KMS-11 (cell line): ENCODE data around the gene RPS28.

Experiments used
- H2AFZ ChIP-seq: fragments of 200-600 bp; sonication (generic); 2 replicates; pipeline ENCODE4 v1.6.1; 2016; ENCODE audit warnings: antibody characterized with exemption, mixed run types, low read depth
- H3K27ac ChIP-seq: fragments of 200-600 bp; sonication (generic); 2 replicates; pipeline ENCODE4 v1.6.1; 2016; ENCODE audit warnings: mild to moderate bottlenecking, mixed run types
- H3K27me3 ChIP-seq: fragments of 200-600 bp; sonication (generic); 2 replicates; pipeline ENCODE4 v1.6.1; 2017; ENCODE audit warnings: mild to moderate bottlenecking, low read depth, mixed run types, moderate library complexity; ENCODE audit not compliant: insufficient read depth
- H3K36me3 ChIP-seq: fragments of 200-600 bp; sonication (generic); 2 replicates; pipeline ENCODE4 v1.6.1; 2017; ENCODE audit warnings: mild to moderate bottlenecking, mixed run types; ENCODE audit not compliant: insufficient read depth
- H3K4me1 ChIP-seq: fragments of 200-600 bp; sonication (generic); 2 replicates; pipeline ENCODE4 v1.6.1; 2016; ENCODE audit warnings: mild to moderate bottlenecking, low read depth, mixed run types; ENCODE audit not compliant: poor library complexity, severe bottlenecking
- H3K4me2 ChIP-seq: fragments of 200-600 bp; sonication (generic); 2 replicates; pipeline ENCODE4 v1.7.0; 2016; ENCODE audit warnings: mild to moderate bottlenecking, mixed run types
- H3K4me3 ChIP-seq: fragments of 200-600 bp; sonication (generic); IDR thresholded peaks from 2 replicates; pipeline ENCODE4 v1.6.1; 2017; ENCODE audit warnings: low read depth, low read length, mixed read lengths; ENCODE audit not compliant: insufficient read depth
- H3K79me2 ChIP-seq: fragments of 200-600 bp; sonication (generic); 2 replicates; pipeline ENCODE4 v1.6.1; 2016; ENCODE audit warnings: low read depth, mixed run types; ENCODE audit not compliant: insufficient read depth
- H3K9ac ChIP-seq: fragments of 200-600 bp; sonication (generic); 2 replicates; pipeline ENCODE4 v1.6.1; 2016; ENCODE audit warnings: mild to moderate bottlenecking, mixed run types
- H4K20me1 ChIP-seq: fragments of 200-600 bp; sonication (generic); 2 replicates; pipeline ENCODE4 v1.6.1; 2016; ENCODE audit warnings: mild to moderate bottlenecking, mixed run types; ENCODE audit not compliant: insufficient read depth
- TF ChIP-seq, protein P1 (sequence below): fragments of 200-600 bp; sonication (generic); conservative IDR thresholded peaks from 2 replicates; pipeline ENCODE4 v1.6.1; 2017; ENCODE audit warnings: low read depth, mild to moderate bottlenecking, antibody characterized with exemption, low read length, moderate library complexity, mixed read lengths

Gene RPS28

DNA sequence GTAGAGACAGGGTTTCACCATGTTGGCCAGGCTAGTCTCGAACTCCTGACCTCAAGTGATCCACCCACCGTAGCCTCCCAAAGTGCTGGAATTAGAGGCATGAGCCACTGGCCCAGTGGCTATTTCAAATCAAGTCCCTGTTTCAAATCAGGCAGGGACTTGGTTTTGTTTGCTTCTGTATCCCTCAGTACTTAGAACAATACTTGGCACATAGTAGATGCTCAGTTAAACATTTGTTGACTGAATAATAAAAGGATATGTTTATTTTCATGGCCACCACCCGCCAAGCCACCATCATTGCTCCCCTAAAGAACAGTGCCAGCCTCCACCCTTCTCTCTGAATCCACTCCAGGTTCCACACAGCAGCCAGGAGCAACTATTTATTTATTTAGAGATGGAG is 4.2 kb downstream of the RPS28 start:
- Histone ChIP-seq H3K4me1 (peaks cover 20% of the 10 kb centered on the region), H2AFZ (no peak overlapping the region), H3K79me2 (peaks cover 22% of the 10 kb centered on the region), H3K4me3 (no peak overlapping the region), H3K27ac (no peak overlapping the region), H3K9ac (no peak overlapping the region), H3K36me3 (peaks cover 6% of the 10 kb centered on the region; the same call in 1 of the 2 replicates), H3K27me3 (no peaks in the 10 kb centered on the region), H4K20me1 (no peaks in the 10 kb centered on the region), H3K4me2 (no peak overlapping the region)
- TF ChIP-seq, protein P1, sequence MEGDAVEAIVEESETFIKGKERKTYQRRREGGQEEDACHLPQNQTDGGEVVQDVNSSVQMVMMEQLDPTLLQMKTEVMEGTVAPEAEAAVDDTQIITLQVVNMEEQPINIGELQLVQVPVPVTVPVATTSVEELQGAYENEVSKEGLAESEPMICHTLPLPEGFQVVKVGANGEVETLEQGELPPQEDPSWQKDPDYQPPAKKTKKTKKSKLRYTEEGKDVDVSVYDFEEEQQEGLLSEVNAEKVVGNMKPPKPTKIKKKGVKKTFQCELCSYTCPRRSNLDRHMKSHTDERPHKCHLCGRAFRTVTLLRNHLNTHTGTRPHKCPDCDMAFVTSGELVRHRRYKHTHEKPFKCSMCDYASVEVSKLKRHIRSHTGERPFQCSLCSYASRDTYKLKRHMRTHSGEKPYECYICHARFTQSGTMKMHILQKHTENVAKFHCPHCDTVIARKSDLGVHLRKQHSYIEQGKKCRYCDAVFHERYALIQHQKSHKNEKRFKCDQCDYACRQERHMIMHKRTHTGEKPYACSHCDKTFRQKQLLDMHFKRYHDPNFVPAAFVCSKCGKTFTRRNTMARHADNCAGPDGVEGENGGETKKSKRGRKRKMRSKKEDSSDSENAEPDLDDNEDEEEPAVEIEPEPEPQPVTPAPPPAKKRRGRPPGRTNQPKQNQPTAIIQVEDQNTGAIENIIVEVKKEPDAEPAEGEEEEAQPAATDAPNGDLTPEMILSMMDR, result no peak

DNA sequence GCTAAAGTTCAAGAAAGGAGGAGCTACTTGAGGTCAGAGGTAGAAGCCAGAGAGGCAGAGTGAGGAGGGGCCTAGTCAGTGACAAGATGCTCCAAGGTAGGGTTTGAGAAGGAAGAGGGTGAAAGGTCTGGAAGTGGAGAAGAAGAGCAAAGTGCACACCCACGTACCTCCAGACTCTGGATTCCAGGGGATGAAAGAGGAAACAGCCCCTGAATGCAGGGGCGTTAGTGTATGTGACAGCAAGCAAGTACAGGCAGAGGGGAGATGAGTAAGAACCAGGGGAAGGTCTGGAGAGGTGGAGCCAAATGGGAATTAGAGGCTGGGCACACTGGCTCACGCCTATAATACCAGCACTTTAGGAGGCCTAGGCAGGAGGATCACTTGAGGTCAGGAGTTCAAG is 8.7 kb downstream of the RPS28 start:
- Histone ChIP-seq H3K27ac (no peak overlapping the region), H4K20me1 (no peaks in the 10 kb centered on the region), H3K4me1 (no peaks in the 10 kb centered on the region), H3K79me2 (no peaks in the 10 kb centered on the region), H3K4me3 (no peak overlapping the region), H2AFZ (no peak overlapping the region), H3K9ac (no peak overlapping the region), H3K4me2 (no peak overlapping the region), H3K36me3 (no peaks in the 10 kb centered on the region), H3K27me3 (peaks cover 3% of the 10 kb centered on the region; the same call in 1 of the 2 replicates)
- TF ChIP-seq, protein P1, result no peak

DNA sequence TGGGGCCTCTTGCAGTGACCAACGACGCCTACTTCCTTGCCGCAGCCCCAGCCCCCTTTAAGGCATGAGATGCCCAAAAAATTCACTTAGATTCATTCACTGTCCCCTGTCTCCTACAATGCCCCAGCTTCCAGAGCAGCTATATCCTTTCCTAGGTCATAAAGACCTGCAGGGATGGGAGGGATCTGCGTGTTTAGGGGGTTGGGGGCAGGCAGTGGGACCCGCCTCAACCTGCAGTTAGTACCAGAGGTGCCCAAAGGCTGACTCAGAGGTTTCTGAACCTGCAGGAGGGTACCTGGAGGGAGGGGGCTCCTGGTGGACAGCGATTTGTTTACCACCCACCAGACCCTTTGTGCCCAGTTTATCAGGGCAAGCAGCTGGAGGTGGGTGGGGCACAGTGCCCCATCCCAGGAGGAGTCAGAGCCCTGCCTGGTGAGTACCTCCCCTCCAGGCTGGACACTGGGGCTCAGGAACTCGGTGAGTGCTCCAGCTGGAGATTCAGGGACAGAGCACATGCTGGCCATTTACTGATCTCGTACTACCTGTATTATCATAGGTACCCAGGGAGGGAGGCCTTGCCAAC is 10.1 kb downstream of the RPS28 start:
- no peaks in the 10 kb centered on the region for H3K4me1 ChIP-seq
- peaks cover 3% of the 10 kb centered on the region; the same call in 1 of the 2 replicates for H3K27me3 ChIP-seq
- no peak overlapping the region for H3K4me2 ChIP-seq
- H4K20me1 ChIP-seq, result no peaks in the 10 kb centered on the region
- H2AFZ ChIP-seq, result no peak overlapping the region
- no peak overlapping the region for H3K9ac ChIP-seq
- no peak overlapping the region for H3K4me3 ChIP-seq
- H3K36me3 ChIP-seq, result no peaks in the 10 kb centered on the region
- H3K27ac ChIP-seq, result no peak overlapping the region
- no peaks in the 10 kb centered on the region for H3K79me2 ChIP-seq
- TF ChIP-seq, protein P1, result no peak

DNA sequence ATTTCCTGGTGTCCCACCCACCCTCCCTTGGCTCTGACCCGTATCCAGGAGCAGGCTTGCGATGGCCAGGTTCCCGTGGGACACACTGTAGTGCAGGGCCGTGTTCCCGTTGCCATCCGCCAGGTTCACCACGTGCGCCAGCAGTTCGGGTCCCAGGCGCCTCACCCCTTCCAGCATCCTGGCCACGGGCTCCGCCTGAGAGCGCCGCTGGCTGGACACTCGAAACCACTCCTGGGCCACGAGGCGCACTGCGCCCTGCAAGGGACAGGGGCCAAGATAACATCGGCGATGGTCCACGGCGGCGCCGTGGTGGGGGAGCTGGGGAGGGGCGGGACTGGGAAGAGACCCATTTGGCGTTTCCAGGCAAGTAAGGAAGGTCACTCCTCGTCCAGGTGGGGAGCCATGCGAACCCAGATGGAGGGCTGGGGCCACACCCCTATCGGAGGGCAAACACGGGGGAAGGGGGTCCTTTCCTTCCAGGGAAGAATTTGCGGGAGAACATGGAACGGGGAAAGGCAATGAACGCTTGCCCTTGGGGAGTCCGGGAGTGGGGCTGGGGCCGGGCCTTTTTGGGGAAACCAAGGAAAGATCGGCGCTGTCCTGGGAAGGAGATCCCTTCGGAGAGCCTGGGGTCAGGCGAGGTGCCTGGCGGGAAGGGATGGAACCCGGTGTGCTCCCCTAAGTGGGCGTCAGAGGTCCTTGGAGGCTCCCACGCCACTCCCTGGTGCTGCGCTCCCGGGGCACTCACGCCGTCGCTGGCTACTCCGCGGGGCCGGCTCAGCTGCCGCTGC is 11.9 kb downstream of the RPS28 start:
- Histone ChIP-seq H3K4me3 (no peak overlapping the region), H4K20me1 (no peaks in the 10 kb centered on the region), H3K4me1 (no peaks in the 10 kb centered on the region), H3K9ac (no peak overlapping the region), H3K27ac (no peak overlapping the region), H3K79me2 (no peaks in the 10 kb centered on the region), H2AFZ (no peak overlapping the region), H3K36me3 (no peaks in the 10 kb centered on the region), H3K4me2 (no peak overlapping the region), H3K27me3 (peaks cover 5% of the 10 kb centered on the region; the same call in 1 of the 2 replicates)
- TF ChIP-seq, protein P1, result no peak
